Choroid plexus epithelial cell (primary cell): ENCODE data around the gene WWOX.

Source experiments
- DNase-seq: peaks from one replicate; pipeline ENCODE4 v3.0.0-alpha.2; 2010; ENCODE audit warnings: low read depth
- H3K4me3 ChIP-seq: 2 replicates; pipeline ENCODE4 v1.5.1; 2011; ENCODE audit warnings: low read depth, mild to moderate bottlenecking, control low read depth, low read length, moderate library complexity
- CTCF ChIP-seq: conservative IDR thresholded peaks from 2 replicates; pipeline ENCODE4 v1.5.1; 2011; ENCODE audit warnings: low read depth, mild to moderate bottlenecking, control low read depth, inconsistent platforms, low read length, moderate library complexity

Gene WWOX

GRCh38 chr16:78950768-78951167, 851.3 kb downstream of the WWOX start:
- H3K4me3 ChIP-seq, result no peak overlapping the region
- DNase-seq, result no peak
- no peak for TF ChIP-seq CTCF

GRCh38 chr16:78952630-78953029, 853.2 kb downstream of the WWOX start:
- no peak for DNase-seq
- TF ChIP-seq CTCF, result no peak
- H3K4me3 ChIP-seq, result no peak overlapping the region

GRCh38 chr16:78953526-78953925, 854.1 kb downstream of the WWOX start:
- TF ChIP-seq CTCF, result no peak
- H3K4me3 ChIP-seq, result no peak overlapping the region
- no peak for DNase-seq

GRCh38 chr16:78955206-78955605, 855.8 kb downstream of the WWOX start:
- no peak for DNase-seq
- no peak for TF ChIP-seq CTCF
- no peak overlapping the region for H3K4me3 ChIP-seq

GRCh38 chr16:78956859-78957258, 857.4 kb downstream of the WWOX start:
- no peak overlapping the region for H3K4me3 ChIP-seq
- no peak for TF ChIP-seq CTCF
- no peak for DNase-seq

- no peak for TF ChIP-seq CTCF
- no peak for DNase-seq
These were observed 858.1 kb downstream of the WWOX start for GRCh38 chr16:78957317-78958100.

GRCh38 chr16:78961464-78961863, 862.0 kb downstream of the WWOX start:
- H3K4me3 ChIP-seq, result no peak overlapping the region
- DNase-seq, result no peak
- TF ChIP-seq CTCF, result no peak

More at GRCh38 chr16:78957317-78958100, 858.1 kb downstream of the WWOX start:
- no peak overlapping the region for H3K4me3 ChIP-seq
